GM12878 (cell line): Measurements from ENCODE around the gene BBLN. TPM values are rescaled to one million over a fixed set of nuclear protein-coding genes. Genes with fewer than 3 reads are reported as not detected.

Experiments
- ATAC-seq: fragments of 200-7000 bp; cut with Tn5 transposase; 3 replicates; pipeline ENCODE4 v1.9.1; 2020; ENCODE audit warnings: mild to moderate bottlenecking, moderate library complexity
- BruUV-seq: library from RNA; stranded (reverse); fragments of 400-500 nt; replicated peaks from 2 replicates; lab custom pipeline; 2021; lab: Mats Ljungman, UMichigan
- CTCF ChIA-PET: fragments of 300-600 bp; sonication (Branson Sonifier 250); formaldehyde crosslinking; extraction: SDS; loops from one replicate; lab custom pipeline; 2021; ENCODE audit warnings: inconsistent platforms; lab: Yijun Ruan, JAX
- POLR2A ChIA-PET: fragments of 350-600 bp; formaldehyde crosslinking; extraction: SDS; loops from one replicate; lab custom pipeline; 2021; ENCODE audit warnings: inconsistent platforms; lab: Charles Lee
- RAD21 ChIA-PET: fragments of 300-600 bp; sonication (Branson Sonifier 250); formaldehyde crosslinking; loops from one replicate; lab custom pipeline; 2023; ENCODE audit warnings: antibody characterized with exemption; ENCODE audit not compliant: unreplicated experiment; lab: Charles Lee
- SMC1A ChIA-PET: fragments of 300-600 bp; sonication (Branson Sonifier 250); formaldehyde crosslinking; loops from one replicate; lab custom pipeline; 2023; ENCODE audit not compliant: unreplicated experiment, uncharacterized antibody; lab: Charles Lee
- DNase-seq: peaks from one replicate; pipeline ENCODE4 v3.0.0-alpha.2; 2011; ENCODE audit warnings: low read depth, low spot score
- FAIRE-seq: peaks from 3 replicates; lab custom pipeline; 2011; peaks lifted over from hg19 to GRCh38; lab: Jason Lieb, UNC
- H2AFZ ChIP-seq: 2 replicates; pipeline ENCODE4 v1.6.0; 2011; ENCODE audit warnings: low read depth, low read length, control low read depth; ENCODE audit not compliant: control insufficient read depth
- H3K27ac ChIP-seq: 2 replicates; pipeline ENCODE4 v1.5.1; 2011; ENCODE audit warnings: control low read depth; ENCODE audit not compliant: control insufficient read depth, insufficient read depth
- H3K27me3 ChIP-seq, 2 experiments: replicated peaks in 1 of 2; 2 replicates each; pipeline versions ENCODE4 v1.6.0 to v1.6.1; 2011; ENCODE audit warnings: low read length in 1 of 2; ENCODE audit not compliant: control insufficient read depth in 2 of 2, insufficient read depth in 2 of 2
- H3K36me3 ChIP-seq, 2 experiments: 2 replicates each; pipeline ENCODE4 v1.5.1; 2011; ENCODE audit warnings: low read length in 1 of 2; ENCODE audit not compliant: control insufficient read depth in 2 of 2, insufficient read depth in 2 of 2
- H3K4me1 ChIP-seq: 2 replicates; pipeline ENCODE4 v1.6.1; 2011; ENCODE audit warnings: mild to moderate bottlenecking, low read length, moderate library complexity, mixed read lengths; ENCODE audit not compliant: control insufficient read depth, insufficient read depth
- H3K4me2 ChIP-seq: 2 replicates; pipeline ENCODE4 v1.6.0; 2011; ENCODE audit warnings: control low read depth; ENCODE audit not compliant: control insufficient read depth, insufficient read depth
- H3K4me3 ChIP-seq: fragments of 200-600 bp; sonication (generic); 2 replicates; pipeline ENCODE4 v1.5.1; 2016
- H3K79me2 ChIP-seq: 2 replicates; pipeline ENCODE4 v1.6.0; 2011; ENCODE audit warnings: low read length; ENCODE audit not compliant: control insufficient read depth, insufficient read depth
- H3K9ac ChIP-seq: 2 replicates; pipeline ENCODE4 v1.8.0; 2011; ENCODE audit warnings: low read length, control low read depth, mixed read lengths; ENCODE audit not compliant: control insufficient read depth, insufficient read depth
- H3K9me3 ChIP-seq: replicated peaks from 3 replicates; pipeline ENCODE4 v1.5.1; 2011; ENCODE audit warnings: mild to moderate bottlenecking, low read length; ENCODE audit not compliant: control insufficient read depth, insufficient read depth
- H4K20me1 ChIP-seq: 2 replicates; pipeline ENCODE4 v1.6.0; 2011; ENCODE audit not compliant: control insufficient read depth, insufficient read depth
- ASH2L ChIP-seq: fragments of 300-600, 200-600 bp; sonication (generic); IDR thresholded peaks from 2 replicates; pipeline ENCODE4 v1.6.1; 2017; ENCODE audit warnings: low read depth, mild to moderate bottlenecking, borderline replicate concordance
- BHLHE40 ChIP-seq, 2 experiments: fragments of 450-650 bp in 1 of 2; IDR thresholded peaks; 2 replicates each; pipeline ENCODE4 v1.6.1; 2011 to 2017; ENCODE audit warnings: low read depth in 2 of 2, borderline replicate concordance in 1 of 2, improper control_type of control experiment in 1 of 2, low read length in 1 of 2, mild to moderate bottlenecking in 1 of 2
- BRCA1 ChIP-seq: IDR thresholded peaks from 2 replicates; pipeline ENCODE4 v1.6.1; 2011; ENCODE audit warnings: low read depth, low read length, improper control_type of control experiment
- CBFB ChIP-seq: IDR thresholded peaks from 2 replicates; pipeline ENCODE4 v1.6.1; 2016; ENCODE audit warnings: antibody characterized with exemption, low read depth
- EED ChIP-seq: sonication (generic); IDR thresholded peaks from 2 replicates; pipeline ENCODE4 v1.6.1; 2016; ENCODE audit warnings: antibody characterized with exemption, low read depth
- FOS ChIP-seq: IDR thresholded peaks from 3 replicates; pipeline ENCODE4 v1.6.1; 2011; ENCODE audit warnings: borderline replicate concordance; ENCODE audit not compliant: insufficient read length; ENCODE audit errors: extremely low read depth
- KDM1A ChIP-seq: fragments of 200-600 bp; sonication (generic); IDR thresholded peaks from 2 replicates; pipeline ENCODE4 v1.6.1; 2016; ENCODE audit warnings: borderline replicate concordance
- MYC ChIP-seq: IDR thresholded peaks from 2 replicates; pipeline ENCODE4 v1.6.1; 2011; ENCODE audit warnings: mild to moderate bottlenecking, low read length, moderate library complexity, inconsistent platforms; ENCODE audit not compliant: insufficient read depth, insufficient replicate concordance, insufficient read length, severe bottlenecking
- NBN ChIP-seq: fragments of 450-650 bp; IDR thresholded peaks from 2 replicates; pipeline ENCODE4 v1.6.1; 2016
- NRF1 ChIP-seq: conservative IDR thresholded peaks from 2 replicates; pipeline ENCODE4 v1.6.1; 2011; ENCODE audit warnings: mild to moderate bottlenecking, low read depth, low read length, improper control_type of control experiment
- TCF12 ChIP-seq: IDR thresholded peaks from 2 replicates; pipeline ENCODE4 v1.6.1; 2011; ENCODE audit warnings: low read depth, mild to moderate bottlenecking, low read length
- WGBS: methylation state at CpG from one replicate; pipeline ENCODE4 v1.1.6; 2016; ENCODE audit warnings: low lambda C conversion rate; ENCODE audit not compliant: insufficient replicate concordance, insufficient coverage; ENCODE audit errors: missing lambda C conversion rate; 5-methylcytosine and 5-hydroxymethylcytosine counted together
- in situ Hi-C: fragments of 300-500 bp; cut with MboI; formaldehyde crosslinking; loops from 9 replicates; pipeline ENCODE4 v1.14.3; 2018; ENCODE audit warnings: mixed read lengths
- intact Hi-C: fragments of 100-400 bp; cut with micrococcal nuclease; formaldehyde crosslinking; loops from one replicate; pipeline ENCODE4 v1.14.2; 2022; ENCODE audit not compliant: unreplicated experiment
- polyA plus RNA-seq, 11 experiments: library from polyadenylated mRNA; depleted of rRNA in 4 of 11; unstranded in 6 of 11; stranded (reverse) in 5 of 11; fragments of >200 nt; fragmentation: Nextera tagmentation in 4 of 11; fragmentation: Illumina TruSeq in 1 of 11; extraction: Ambion mirVana in 4 of 11; extraction: Trizol in 1 of 11; gene quantifications; 1 replicate in 1 of 11; 2 replicates in 10 of 11; pipeline versions ENCODE4 v1.2.1 to v1.2.3, GENCODE V29; 2011 to 2016; ENCODE audit warnings: inconsistent platforms in 2 of 11, missing spikeins in 2 of 11, low read depth in 1 of 11
- total RNA-seq, 4 experiments: library from RNA; depleted of rRNA in 3 of 4; stranded (reverse); fragments of >200 nt in 3 of 4; fragmentation: Illumina TruSeq in 1 of 4; extraction: Trizol in 1 of 4; gene quantifications; 2 replicates each; pipeline versions ENCODE4 v1.2.1 to v1.2.3, GENCODE V29; 2013 to 2021
- TF ChIP-seq, protein P1 (sequence below): fragments of 450-650 bp; IDR thresholded peaks from 2 replicates; pipeline ENCODE4 v1.6.1; 2017; ENCODE audit warnings: antibody characterized with exemption, mild to moderate bottlenecking, moderate library complexity
- TF ChIP-seq, protein P2 (sequence below): fragments of 450-650 bp; IDR thresholded peaks from 2 replicates; pipeline ENCODE4 v1.6.1; 2017; ENCODE audit warnings: borderline replicate concordance
- TF ChIP-seq, protein P3 (sequence below): IDR thresholded peaks from 2 replicates; pipeline ENCODE4 v1.6.1; 2011; ENCODE audit warnings: borderline replicate concordance, low read depth, mild to moderate bottlenecking, moderate library complexity, mixed read lengths, low read length; ENCODE audit not compliant: insufficient read depth; ENCODE audit errors: extremely low read length

Gene BBLN
- total and polyA plus RNA-seq, 10 of the 15 experiments (the other 5 are each of a cell fraction or from before 2014, with no cell fraction given): 3.8 to 194 (median 66.2) TPM

DNA sequence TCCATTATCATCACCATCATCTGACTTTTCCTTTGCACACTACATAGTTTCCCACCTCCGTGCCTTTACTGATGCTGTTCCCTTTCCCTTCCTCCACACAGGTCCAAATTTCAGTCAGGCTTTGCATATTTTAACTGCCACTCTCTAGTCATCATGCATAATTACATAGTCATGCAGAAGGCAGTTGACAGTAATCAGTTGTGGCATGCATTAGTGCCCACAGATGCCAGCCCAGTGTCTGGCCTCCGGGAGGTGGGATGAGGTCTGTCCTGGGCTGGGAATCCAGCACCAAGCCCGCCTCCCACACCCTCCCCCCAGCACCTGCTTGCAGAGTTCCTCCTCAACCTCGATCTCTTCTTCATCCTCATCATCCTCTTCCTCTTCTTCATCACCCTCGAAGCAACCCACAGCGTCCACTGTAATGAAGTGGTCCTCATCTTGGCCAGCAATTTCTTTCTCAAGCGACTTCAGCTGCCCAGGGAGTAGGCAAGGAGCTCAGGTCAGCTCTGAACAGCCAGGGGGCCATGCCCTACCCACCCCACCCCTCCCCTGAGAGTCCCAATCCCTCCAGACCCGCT is 8.8 kb downstream of the BBLN start:
- FAIRE-seq (no peak), DNase-seq (no peak), ATAC-seq (no peak)
- Histone ChIP-seq H2AFZ (no peak overlapping the region), H3K9ac (no peak overlapping the region), H4K20me1 (no peaks in the 10 kb centered on the region), H3K4me1 (no peaks in the 10 kb centered on the region), H3K4me2 (no peak overlapping the region), H3K27me3 (no peaks in the 10 kb centered on the region), H3K9me3 (no peaks in the 10 kb centered on the region), H3K79me2 (no peaks in the 10 kb centered on the region), H3K36me3 (peaks cover 13 to 15% of the 10 kb centered on the region in 2 experiments; a peak in 3 of 4 replicates), H3K4me3 (no peak overlapping the region), H3K27ac (no peak overlapping the region)
- POLR2A ChIA-PET: interaction anchor here (1.2 kb wide), 1 partner anchor 9 kb away, joined by 5 read pairs; the partner anchor contains the start of gene BBLN
- in situ Hi-C loops (no loop called here), intact Hi-C loops (no loop called here)
- no peak for TF ChIP-seq FOS
- TF ChIP-seq BRCA1: no peak
- TF ChIP-seq, protein P1, sequence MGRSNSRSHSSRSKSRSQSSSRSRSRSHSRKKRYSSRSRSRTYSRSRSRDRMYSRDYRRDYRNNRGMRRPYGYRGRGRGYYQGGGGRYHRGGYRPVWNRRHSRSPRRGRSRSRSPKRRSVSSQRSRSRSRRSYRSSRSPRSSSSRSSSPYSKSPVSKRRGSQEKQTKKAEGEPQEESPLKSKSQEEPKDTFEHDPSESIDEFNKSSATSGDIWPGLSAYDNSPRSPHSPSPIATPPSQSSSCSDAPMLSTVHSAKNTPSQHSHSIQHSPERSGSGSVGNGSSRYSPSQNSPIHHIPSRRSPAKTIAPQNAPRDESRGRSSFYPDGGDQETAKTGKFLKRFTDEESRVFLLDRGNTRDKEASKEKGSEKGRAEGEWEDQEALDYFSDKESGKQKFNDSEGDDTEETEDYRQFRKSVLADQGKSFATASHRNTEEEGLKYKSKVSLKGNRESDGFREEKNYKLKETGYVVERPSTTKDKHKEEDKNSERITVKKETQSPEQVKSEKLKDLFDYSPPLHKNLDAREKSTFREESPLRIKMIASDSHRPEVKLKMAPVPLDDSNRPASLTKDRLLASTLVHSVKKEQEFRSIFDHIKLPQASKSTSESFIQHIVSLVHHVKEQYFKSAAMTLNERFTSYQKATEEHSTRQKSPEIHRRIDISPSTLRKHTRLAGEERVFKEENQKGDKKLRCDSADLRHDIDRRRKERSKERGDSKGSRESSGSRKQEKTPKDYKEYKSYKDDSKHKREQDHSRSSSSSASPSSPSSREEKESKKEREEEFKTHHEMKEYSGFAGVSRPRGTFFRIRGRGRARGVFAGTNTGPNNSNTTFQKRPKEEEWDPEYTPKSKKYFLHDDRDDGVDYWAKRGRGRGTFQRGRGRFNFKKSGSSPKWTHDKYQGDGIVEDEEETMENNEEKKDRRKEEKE: no peak
- TF ChIP-seq NBN: no peak
- TF ChIP-seq BHLHE40 (IDR thresholded peaks at IDR 0.05; ENCODE audit: borderline replicate concordance in 1 of 2, low read depth in 2 of 2, low read length in 1 of 2): no peak
- TF ChIP-seq, protein P2, sequence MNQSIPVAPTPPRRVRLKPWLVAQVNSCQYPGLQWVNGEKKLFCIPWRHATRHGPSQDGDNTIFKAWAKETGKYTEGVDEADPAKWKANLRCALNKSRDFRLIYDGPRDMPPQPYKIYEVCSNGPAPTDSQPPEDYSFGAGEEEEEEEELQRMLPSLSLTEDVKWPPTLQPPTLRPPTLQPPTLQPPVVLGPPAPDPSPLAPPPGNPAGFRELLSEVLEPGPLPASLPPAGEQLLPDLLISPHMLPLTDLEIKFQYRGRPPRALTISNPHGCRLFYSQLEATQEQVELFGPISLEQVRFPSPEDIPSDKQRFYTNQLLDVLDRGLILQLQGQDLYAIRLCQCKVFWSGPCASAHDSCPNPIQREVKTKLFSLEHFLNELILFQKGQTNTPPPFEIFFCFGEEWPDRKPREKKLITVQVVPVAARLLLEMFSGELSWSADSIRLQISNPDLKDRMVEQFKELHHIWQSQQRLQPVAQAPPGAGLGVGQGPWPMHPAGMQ: no peak
- TF ChIP-seq, protein P3, sequence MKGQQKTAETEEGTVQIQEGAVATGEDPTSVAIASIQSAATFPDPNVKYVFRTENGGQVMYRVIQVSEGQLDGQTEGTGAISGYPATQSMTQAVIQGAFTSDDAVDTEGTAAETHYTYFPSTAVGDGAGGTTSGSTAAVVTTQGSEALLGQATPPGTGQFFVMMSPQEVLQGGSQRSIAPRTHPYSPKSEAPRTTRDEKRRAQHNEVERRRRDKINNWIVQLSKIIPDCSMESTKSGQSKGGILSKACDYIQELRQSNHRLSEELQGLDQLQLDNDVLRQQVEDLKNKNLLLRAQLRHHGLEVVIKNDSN: no peak
- TF ChIP-seq NRF1: no peak
- TF ChIP-seq ASH2L: no peak
- no peak for TF ChIP-seq MYC
- no peak for TF ChIP-seq CBFB
- TF ChIP-seq EED: no peak
- TF ChIP-seq TCF12: no peak
- TF ChIP-seq KDM1A: no peak
- RAD21 ChIA-PET: no interaction called here
- 72% methylated on average over 8 of the region's 8 CpGs for WGBS
- SMC1A ChIA-PET: interaction anchor here (0.6 kb wide), 1 partner anchor 19 kb away, joined by 5 read pairs; no protein-coding TSS in a partner anchor
- TSS peak; percentile 75 for BruUV-seq
- CTCF ChIA-PET: no interaction called here
